Measurements from ENCODE around the gene KPNB1.

The KPNB1 gene

DNA sequence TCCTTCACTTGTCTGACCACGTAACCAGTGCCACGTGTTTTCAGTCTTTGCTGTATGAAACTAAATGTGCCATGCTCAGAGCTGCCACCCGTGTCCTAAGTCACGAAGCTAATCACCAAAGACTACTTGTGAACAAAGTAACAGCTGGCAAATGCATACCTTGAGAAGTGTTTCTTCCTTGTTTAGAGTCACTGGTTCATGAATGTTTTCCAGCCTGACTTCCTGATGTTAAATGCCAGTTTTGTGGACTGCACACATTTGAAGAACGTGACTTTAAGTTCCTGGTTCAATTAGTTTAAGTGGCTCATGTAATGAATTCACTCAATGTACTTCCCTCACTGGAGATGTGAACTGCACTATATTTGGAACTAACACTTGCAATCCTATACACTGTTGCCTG, 19.9 kb upstream of the KPNB1 start:
- no peak for DNase-seq (ENCODE audit: low read depth in 1 of 2, low spot score in 1 of 2)
- Histone ChIP-seq H3K27ac (replicated peaks) (no peak overlapping the region), H3K27me3 (ENCODE audit: insufficient read depth, poor library complexity, severe bottlenecking) (no peaks in the 10 kb centered on the region), H3K4me3 (replicated peaks; ENCODE audit: insufficient read depth, low read length) (no peak overlapping the region)
- TF ChIP-seq POLR2AphosphoS5 (IDR thresholded peaks at IDR 0.05; ENCODE audit: low read depth), result no peak
- TF ChIP-seq SPI1 (IDR thresholded peaks at IDR 0.05; ENCODE audit: borderline replicate concordance, low read depth), result no peak
- TF ChIP-seq CTCF (IDR thresholded peaks at IDR 0.05; ENCODE audit: insufficient read depth, low read length), result no peak
- TF ChIP-seq GABPA (IDR thresholded peaks at IDR 0.05; ENCODE audit: low read depth), result no peak
- TF ChIP-seq, protein P1, sequence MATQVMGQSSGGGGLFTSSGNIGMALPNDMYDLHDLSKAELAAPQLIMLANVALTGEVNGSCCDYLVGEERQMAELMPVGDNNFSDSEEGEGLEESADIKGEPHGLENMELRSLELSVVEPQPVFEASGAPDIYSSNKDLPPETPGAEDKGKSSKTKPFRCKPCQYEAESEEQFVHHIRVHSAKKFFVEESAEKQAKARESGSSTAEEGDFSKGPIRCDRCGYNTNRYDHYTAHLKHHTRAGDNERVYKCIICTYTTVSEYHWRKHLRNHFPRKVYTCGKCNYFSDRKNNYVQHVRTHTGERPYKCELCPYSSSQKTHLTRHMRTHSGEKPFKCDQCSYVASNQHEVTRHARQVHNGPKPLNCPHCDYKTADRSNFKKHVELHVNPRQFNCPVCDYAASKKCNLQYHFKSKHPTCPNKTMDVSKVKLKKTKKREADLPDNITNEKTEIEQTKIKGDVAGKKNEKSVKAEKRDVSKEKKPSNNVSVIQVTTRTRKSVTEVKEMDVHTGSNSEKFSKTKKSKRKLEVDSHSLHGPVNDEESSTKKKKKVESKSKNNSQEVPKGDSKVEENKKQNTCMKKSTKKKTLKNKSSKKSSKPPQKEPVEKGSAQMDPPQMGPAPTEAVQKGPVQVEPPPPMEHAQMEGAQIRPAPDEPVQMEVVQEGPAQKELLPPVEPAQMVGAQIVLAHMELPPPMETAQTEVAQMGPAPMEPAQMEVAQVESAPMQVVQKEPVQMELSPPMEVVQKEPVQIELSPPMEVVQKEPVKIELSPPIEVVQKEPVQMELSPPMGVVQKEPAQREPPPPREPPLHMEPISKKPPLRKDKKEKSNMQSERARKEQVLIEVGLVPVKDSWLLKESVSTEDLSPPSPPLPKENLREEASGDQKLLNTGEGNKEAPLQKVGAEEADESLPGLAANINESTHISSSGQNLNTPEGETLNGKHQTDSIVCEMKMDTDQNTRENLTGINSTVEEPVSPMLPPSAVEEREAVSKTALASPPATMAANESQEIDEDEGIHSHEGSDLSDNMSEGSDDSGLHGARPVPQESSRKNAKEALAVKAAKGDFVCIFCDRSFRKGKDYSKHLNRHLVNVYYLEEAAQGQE (IDR thresholded peaks at IDR 0.05; ENCODE audit: insufficient replicate concordance, low read depth), result no peak

GRCh38 chr17:47630614-47631013, 19.1 kb upstream of the KPNB1 start:
- no peak for DNase-seq (ENCODE audit: low read depth in 1 of 2, low spot score in 1 of 2)
- H3K27ac ChIP-seq (replicated peaks), result no peak overlapping the region

DNA sequence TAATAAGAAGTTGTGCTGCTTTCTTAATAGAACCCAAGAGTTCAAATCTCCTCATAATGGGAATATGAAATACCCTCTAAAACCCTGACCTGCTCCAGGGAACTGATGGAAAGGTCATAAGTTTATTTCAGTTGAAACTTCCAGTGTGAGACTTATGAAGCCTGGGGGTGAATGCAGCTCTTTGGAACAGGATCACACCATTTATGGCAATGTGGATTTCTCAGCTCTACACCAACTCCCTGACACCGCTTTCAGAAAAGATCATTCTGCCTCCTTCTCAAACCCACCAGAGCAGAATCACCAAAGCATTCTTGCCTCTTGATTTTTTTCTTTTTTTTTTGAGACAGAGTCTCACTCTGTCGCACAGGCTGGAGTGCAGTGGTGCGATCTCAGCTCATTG, 16.7 kb upstream of the KPNB1 start:
- DNase-seq (ENCODE audit: low read depth in 1 of 2, low spot score in 1 of 2), result no peak
- Histone ChIP-seq H3K27me3 (ENCODE audit: insufficient read depth, poor library complexity, severe bottlenecking) (no peaks in the 10 kb centered on the region), H3K27ac (replicated peaks) (no peak overlapping the region), H3K4me3 (replicated peaks; ENCODE audit: insufficient read depth, low read length) (no peak overlapping the region)
- TF ChIP-seq, protein P1 (IDR thresholded peaks at IDR 0.05; ENCODE audit: insufficient replicate concordance, low read depth), result no peak
- TF ChIP-seq POLR2AphosphoS5 (IDR thresholded peaks at IDR 0.05; ENCODE audit: low read depth), result no peak
- no peak for TF ChIP-seq SPI1 (IDR thresholded peaks at IDR 0.05; ENCODE audit: borderline replicate concordance, low read depth)
- TF ChIP-seq CTCF (IDR thresholded peaks at IDR 0.05; ENCODE audit: insufficient read depth, low read length), result no peak
- TF ChIP-seq GABPA (IDR thresholded peaks at IDR 0.05; ENCODE audit: low read depth), result no peak

More at GRCh38 chr17:47630614-47631013, 19.1 kb upstream of the KPNB1 start:
- no peak overlapping the region for H3K4me3 ChIP-seq (replicated peaks; ENCODE audit: insufficient read depth, low read length)
- TF ChIP-seq CTCF (IDR thresholded peaks at IDR 0.05; ENCODE audit: insufficient read depth, low read length) (no peak), POLR2AphosphoS5 (IDR thresholded peaks at IDR 0.05; ENCODE audit: low read depth) (no peak), GABPA (IDR thresholded peaks at IDR 0.05; ENCODE audit: low read depth) (no peak), SPI1 (IDR thresholded peaks at IDR 0.05; ENCODE audit: borderline replicate concordance, low read depth) (no peak)
- TF ChIP-seq, protein P1 (IDR thresholded peaks at IDR 0.05; ENCODE audit: insufficient replicate concordance, low read depth), result no peak
- H3K27me3 ChIP-seq (ENCODE audit: insufficient read depth, poor library complexity, severe bottlenecking), result no peaks in the 10 kb centered on the region
